A549 (cell line): ENCODE data around the gene MYOM1.

Source experiments
- ESRRA ChIP-seq: fragments of 150-350 bp; IDR thresholded peaks from 2 replicates; pipeline ENCODE4 v1.6.1; 2014; ENCODE audit warnings: mild to moderate bottlenecking, low read length, borderline replicate concordance
- JUNB ChIP-seq: fragments of >200 bp; sonication (Bioruptor Twin); formaldehyde crosslinking; IDR thresholded peaks from 2 replicates; pipeline ENCODE4 v1.6.1; 2016
- MAFK ChIP-seq: fragments of 450-650 bp; IDR thresholded peaks from 2 replicates; pipeline ENCODE4 v1.6.1; 2014; ENCODE audit not compliant: partially characterized antibody
- POLR2A ChIP-seq: IDR thresholded peaks from 2 replicates; pipeline ENCODE4 v1.6.1; 2012; ENCODE audit warnings: mild to moderate bottlenecking, low read length
- POLR2AphosphoS2 ChIP-seq: conservative IDR thresholded peaks from 2 replicates; pipeline ENCODE4 v1.6.1; 2012; ENCODE audit warnings: low read length, improper control_type of control experiment, inconsistent platforms
- RAD21 ChIP-seq, 2 experiments: fragments of >200 bp in 1 of 2; sonication (Bioruptor Twin) in 1 of 2; formaldehyde crosslinking in 1 of 2; IDR thresholded peaks in 1 of 2; conservative IDR thresholded peaks in 1 of 2; 2 replicates in 1 of 2; 3 replicates in 1 of 2; pipeline ENCODE4 v1.6.1; 2012 to 2018; ENCODE audit warnings: inconsistent platforms in 1 of 2
- RCOR1 ChIP-seq: fragments of 150-350 bp; IDR thresholded peaks from 2 replicates; pipeline ENCODE4 v1.6.1; 2014; ENCODE audit warnings: antibody characterized with exemption, low read length, low read depth
- REST ChIP-seq: fragments of 200-600 bp; sonication (generic); IDR thresholded peaks from 2 replicates; pipeline ENCODE4 v1.6.1; 2016; ENCODE audit warnings: antibody characterized with exemption, mild to moderate bottlenecking, moderate library complexity
- RFX5 ChIP-seq: fragments of 450-650 bp; IDR thresholded peaks from 2 replicates; pipeline ENCODE4 v1.7.1; 2014; ENCODE audit warnings: antibody characterized with exemption, mild to moderate bottlenecking, moderate library complexity
- TF ChIP-seq, protein P1 (sequence below): fragments of >200 bp; sonication (Bioruptor Twin); formaldehyde crosslinking; IDR thresholded peaks from 3 replicates; pipeline ENCODE4 v1.5.1; 2016
- TF ChIP-seq, protein P2 (sequence below): IDR thresholded peaks from 2 replicates; pipeline ENCODE4 v1.6.1; 2012

DNA sequence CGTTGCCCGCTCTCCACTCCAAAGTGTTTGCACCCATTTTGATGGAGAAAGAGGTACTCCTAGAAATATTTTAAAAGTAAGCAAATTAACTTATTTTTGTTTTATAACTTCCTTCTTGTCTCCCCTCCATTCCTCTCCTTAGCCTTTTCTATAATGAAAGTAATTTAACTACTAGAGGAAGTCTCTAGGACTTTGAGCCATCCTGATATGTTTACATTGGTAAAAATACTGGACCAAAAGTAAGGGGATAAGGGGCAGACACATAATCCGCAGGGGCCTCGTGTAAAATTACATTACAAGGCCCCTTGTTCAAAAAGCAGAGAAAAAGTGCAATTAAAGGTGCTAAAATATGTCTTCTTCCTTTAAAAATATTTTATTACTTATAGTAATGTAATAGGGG, 55.4 kb downstream of the MYOM1 start:
- no peak for TF ChIP-seq RAD21 (conservative IDR thresholded peaks at IDR 0.05 in 1 of 2, IDR thresholded peaks at IDR 0.05 in 1 of 2)
- TF ChIP-seq, protein P1, sequence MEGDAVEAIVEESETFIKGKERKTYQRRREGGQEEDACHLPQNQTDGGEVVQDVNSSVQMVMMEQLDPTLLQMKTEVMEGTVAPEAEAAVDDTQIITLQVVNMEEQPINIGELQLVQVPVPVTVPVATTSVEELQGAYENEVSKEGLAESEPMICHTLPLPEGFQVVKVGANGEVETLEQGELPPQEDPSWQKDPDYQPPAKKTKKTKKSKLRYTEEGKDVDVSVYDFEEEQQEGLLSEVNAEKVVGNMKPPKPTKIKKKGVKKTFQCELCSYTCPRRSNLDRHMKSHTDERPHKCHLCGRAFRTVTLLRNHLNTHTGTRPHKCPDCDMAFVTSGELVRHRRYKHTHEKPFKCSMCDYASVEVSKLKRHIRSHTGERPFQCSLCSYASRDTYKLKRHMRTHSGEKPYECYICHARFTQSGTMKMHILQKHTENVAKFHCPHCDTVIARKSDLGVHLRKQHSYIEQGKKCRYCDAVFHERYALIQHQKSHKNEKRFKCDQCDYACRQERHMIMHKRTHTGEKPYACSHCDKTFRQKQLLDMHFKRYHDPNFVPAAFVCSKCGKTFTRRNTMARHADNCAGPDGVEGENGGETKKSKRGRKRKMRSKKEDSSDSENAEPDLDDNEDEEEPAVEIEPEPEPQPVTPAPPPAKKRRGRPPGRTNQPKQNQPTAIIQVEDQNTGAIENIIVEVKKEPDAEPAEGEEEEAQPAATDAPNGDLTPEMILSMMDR, result no peak
- no peak for TF ChIP-seq POLR2A
- TF ChIP-seq ESRRA, result no peak
- TF ChIP-seq RFX5, result no peak
- TF ChIP-seq RCOR1, result no peak
- TF ChIP-seq REST, result no peak
- TF ChIP-seq, protein P2, sequence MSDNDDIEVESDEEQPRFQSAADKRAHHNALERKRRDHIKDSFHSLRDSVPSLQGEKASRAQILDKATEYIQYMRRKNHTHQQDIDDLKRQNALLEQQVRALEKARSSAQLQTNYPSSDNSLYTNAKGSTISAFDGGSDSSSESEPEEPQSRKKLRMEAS, result no peak
- TF ChIP-seq POLR2AphosphoS2, result no peak
- no peak for TF ChIP-seq MAFK
- TF ChIP-seq JUNB, result no peak
